ENCODE results near the gene NHS. TPM values are rescaled to one million over a fixed set of nuclear protein-coding genes. Genes with fewer than 3 reads are reported as not detected.

Gene NHS
- total RNA-seq, 4 donors from 2014 or later = 5.0 to 8.7 (median 6.2) TPM

GRCh38 chrX:17542123-17542522 is 167.1 kb downstream of the NHS start:
- H3K27ac ChIP-seq (replicated peaks in 1 of 4) = no peak overlapping the region
- H3K27me3 ChIP-seq = no peaks in the 10 kb centered on the region
- no peaks in the 10 kb centered on the region for H3K36me3 ChIP-seq
- H3K4me3 ChIP-seq = no peak overlapping the region
- TF ChIP-seq CTCF (IDR thresholded peaks at IDR 0.05) (no peak), POLR2A (IDR thresholded peaks at IDR 0.05; ENCODE audit: low read depth) (no peak), EP300 (IDR thresholded peaks at IDR 0.05) (no peak), POLR2AphosphoS5 (IDR thresholded peaks at IDR 0.05) (no peak)
- intact Hi-C loops (cut with DNase I) = no loop called here
- H3K4me1 ChIP-seq = peaks cover 0 to 9% (median 3%) of the 10 kb centered on the region in 4 donors
- peaks cover 0 to 5% (median 0%) of the 10 kb centered on the region in 4 donors for H3K9me3 ChIP-seq
- 50% methylated on average over 1 of the region's 3 CpGs for WGBS
- DNase-seq (ENCODE audit: extremely low spot score) = no peak

DNA sequence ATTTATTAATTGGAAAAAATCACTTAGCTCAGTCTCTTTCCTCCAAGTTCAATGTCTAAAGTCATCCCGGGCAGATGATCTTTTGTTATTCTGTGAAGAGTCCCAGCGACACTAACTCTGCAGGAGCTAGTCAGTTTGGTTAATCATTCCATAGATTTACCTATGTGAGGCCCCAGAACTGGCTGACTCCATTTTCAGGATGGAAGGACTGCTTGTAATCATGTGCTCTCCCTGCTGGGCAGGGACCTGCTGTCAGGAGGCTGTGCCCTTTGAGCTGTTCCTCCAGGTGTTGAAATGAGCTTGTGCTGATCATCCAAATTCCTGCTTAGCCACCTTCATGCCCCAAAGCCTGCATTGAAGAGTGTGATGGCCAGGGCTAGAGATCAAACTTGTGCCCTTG is 169.8 kb downstream of the NHS start:
- TF ChIP-seq POLR2AphosphoS5 (IDR thresholded peaks at IDR 0.05) = no peak
- TF ChIP-seq POLR2A (IDR thresholded peaks at IDR 0.05; ENCODE audit: low read depth) = no peak
- no peak for TF ChIP-seq EP300 (IDR thresholded peaks at IDR 0.05)
- no peak for TF ChIP-seq CTCF (IDR thresholded peaks at IDR 0.05)
- no peaks in the 10 kb centered on the region for H3K36me3 ChIP-seq
- H3K4me3 ChIP-seq = no peak overlapping the region
- no peak for DNase-seq (ENCODE audit: extremely low spot score)
- H3K4me1 ChIP-seq = peaks cover 0 to 18% (median 7%) of the 10 kb centered on the region in 4 donors
- intact Hi-C loops (cut with DNase I) = no loop called here
- WGBS = 94% methylated on average over 2 of the region's 2 CpGs
- H3K27me3 ChIP-seq = no peaks in the 10 kb centered on the region
- no peaks in the 10 kb centered on the region for H3K9me3 ChIP-seq
- no peak overlapping the region for H3K27ac ChIP-seq (replicated peaks in 1 of 4)

DNA sequence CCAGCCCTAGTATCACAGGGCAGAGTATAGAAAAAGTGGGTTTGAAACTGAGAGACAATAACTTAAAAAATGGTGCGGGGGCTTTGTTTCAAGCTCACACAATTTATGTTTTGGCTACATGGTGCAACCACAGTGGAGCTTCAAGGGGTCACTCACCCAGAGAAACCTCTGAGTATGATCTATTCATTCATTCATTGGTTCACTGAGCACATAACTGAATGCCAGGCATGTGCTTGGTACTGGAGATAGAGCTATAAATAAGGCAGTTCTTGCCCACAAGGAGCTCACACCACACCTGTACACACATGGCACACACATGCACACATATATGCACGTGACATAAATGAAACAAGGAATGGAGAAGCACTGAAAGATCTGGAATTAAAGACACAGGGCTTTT is 171.4 kb downstream of the NHS start:
- peaks cover 0 to 21% (median 7%) of the 10 kb centered on the region in 4 donors for H3K4me1 ChIP-seq
- TF ChIP-seq POLR2A (IDR thresholded peaks at IDR 0.05; ENCODE audit: low read depth) (no peak), EP300 (IDR thresholded peaks at IDR 0.05) (no peak), POLR2AphosphoS5 (IDR thresholded peaks at IDR 0.05) (no peak), CTCF (IDR thresholded peaks at IDR 0.05) (no peak)
- H3K27me3 ChIP-seq = no peaks in the 10 kb centered on the region
- DNase-seq (ENCODE audit: extremely low spot score) = no peak
- H3K36me3 ChIP-seq = no peaks in the 10 kb centered on the region
- no peak overlapping the region for H3K4me3 ChIP-seq
- no peaks in the 10 kb centered on the region for H3K9me3 ChIP-seq
- intact Hi-C loops (cut with DNase I) = no loop called here
- no peak overlapping the region for H3K27ac ChIP-seq (replicated peaks in 1 of 4)
- 89% methylated on average over 2 of the region's 2 CpGs for WGBS

GRCh38 chrX:17547658-17548057 is 172.7 kb downstream of the NHS start:
- no peaks in the 10 kb centered on the region for H3K36me3 ChIP-seq
- H3K27ac ChIP-seq (replicated peaks in 1 of 4) = no peak overlapping the region
- H3K27me3 ChIP-seq = no peaks in the 10 kb centered on the region
- H3K4me1 ChIP-seq = peaks cover 0 to 22% (median 5%) of the 10 kb centered on the region in 4 donors
- H3K4me3 ChIP-seq = no peak overlapping the region
- H3K9me3 ChIP-seq = no peaks in the 10 kb centered on the region
- DNase-seq (ENCODE audit: extremely low spot score) = no peak
- intact Hi-C loops (cut with DNase I) = no loop called here
- WGBS = 58% methylated on average over 2 of the region's 2 CpGs
- no peak for TF ChIP-seq POLR2A (IDR thresholded peaks at IDR 0.05; ENCODE audit: low read depth)
- no peak for TF ChIP-seq EP300 (IDR thresholded peaks at IDR 0.05)

DNA sequence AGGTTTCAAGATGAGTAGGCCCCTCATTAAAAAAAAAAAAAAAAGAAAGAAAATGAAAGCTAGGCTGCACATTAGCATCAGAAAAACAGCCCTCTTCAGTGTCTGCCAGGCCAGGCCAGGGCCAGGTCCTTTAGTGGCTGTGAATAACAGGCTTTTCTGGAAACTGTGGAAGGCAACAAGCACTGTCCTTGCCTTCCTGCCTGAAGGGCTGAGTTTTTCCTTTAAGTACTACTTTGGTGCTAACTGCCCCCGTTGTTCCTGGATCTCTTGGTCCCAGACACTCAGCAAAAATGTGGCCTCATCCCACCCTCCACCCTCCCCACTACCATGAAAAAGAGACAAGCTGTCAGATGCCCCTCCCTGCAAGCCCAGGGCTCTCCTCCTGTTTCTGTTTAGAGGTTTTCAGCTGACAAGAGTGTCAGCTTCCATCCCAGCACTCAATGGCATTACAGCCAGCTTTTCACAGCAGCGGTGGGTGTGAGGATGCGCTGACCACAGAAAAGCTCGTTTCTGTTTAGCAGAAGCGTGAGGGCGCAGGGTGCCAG is 174.2 kb downstream of the NHS start:
- H3K9me3 ChIP-seq = no peaks in the 10 kb centered on the region
- 61% methylated on average over 6 of the region's 6 CpGs for WGBS
- H3K27ac ChIP-seq (replicated peaks in 1 of 4) = no peak overlapping the region
- TF ChIP-seq EP300 (IDR thresholded peaks at IDR 0.05) (no peak), POLR2AphosphoS5 (IDR thresholded peaks at IDR 0.05) (no peak), POLR2A (IDR thresholded peaks at IDR 0.05; ENCODE audit: low read depth) (no peak), CTCF (IDR thresholded peaks at IDR 0.05) (no peak)
- intact Hi-C loops (cut with DNase I) = no loop called here
- H3K36me3 ChIP-seq = no peaks in the 10 kb centered on the region
- H3K4me1 ChIP-seq = peaks cover 0 to 37% (median 12%) of the 10 kb centered on the region in 4 donors
- H3K27me3 ChIP-seq = no peaks in the 10 kb centered on the region
- no peak overlapping the region for H3K4me3 ChIP-seq
- no peak for DNase-seq (ENCODE audit: extremely low spot score)

Measured in esophagus muscularis mucosa (tissue), 4 donors.